Thyroid gland (tissue), 4 donors: ENCODE results near the gene FBXO30. TPM values are rescaled to one million over a fixed set of nuclear protein-coding genes. Genes with fewer than 3 reads are reported as not detected.

ENCODE experiments used
- DNase-seq, 2 donors: peaks; one replicate each; pipeline ENCODE4 v3.0.0-alpha.2; 2019
- H3K27ac ChIP-seq, 3 donors: fragments of 200-600 bp; sonication (generic); 1 replicate in 2 of 3; 2 replicates in 1 of 3; pipeline ENCODE4 v1.5.1; 2016 to 2019; ENCODE audit warnings: mild to moderate bottlenecking in 1 of 3, moderate library complexity in 1 of 3
- H3K27me3 ChIP-seq: fragments of 200-600 bp; sonication (generic); one replicate; pipeline ENCODE4 v1.5.1; 2019
- H3K36me3 ChIP-seq, 2 donors: fragments of 200-600 bp; sonication (generic); one replicate each; pipeline ENCODE4 v1.5.1; 2016 to 2019
- H3K4me1 ChIP-seq, 2 donors: fragments of 200-600 bp; sonication (generic); one replicate each; pipeline ENCODE4 v1.5.1; 2017 to 2019
- H3K4me3 ChIP-seq, 3 donors: fragments of 200-600 bp; sonication (generic); replicated peaks in 1 of 3; 1 replicate in 2 of 3; 2 replicates in 1 of 3; pipeline ENCODE4 v1.5.1; 2016; ENCODE audit warnings: mild to moderate bottlenecking in 1 of 3
- H3K9me3 ChIP-seq: fragments of 200-600 bp; sonication (generic); one replicate; pipeline ENCODE4 v1.5.1; 2017
- CTCF ChIP-seq, 6 experiments: fragments of 200-600 bp in 3 of 6; fragments of 450-650 bp in 3 of 6; sonication (generic) in 3 of 6; IDR thresholded peaks; one replicate each; pipeline ENCODE4 v1.5.1; 2016 to 2019; ENCODE audit warnings: antibody characterized with exemption in 6 of 6, mild to moderate bottlenecking in 2 of 6, inconsistent platforms in 1 of 6, moderate library complexity in 1 of 6
- POLR2A ChIP-seq, 2 donors: fragments of 450-650 bp; IDR thresholded peaks; one replicate each; pipeline ENCODE4 v1.6.1; 2017; ENCODE audit warnings: antibody characterized with exemption in 2 of 2, mild to moderate bottlenecking in 2 of 2, moderate library complexity in 1 of 2
- WGBS, 2 donors: methylation state at CpG; one replicate each; pipeline ENCODE4 v1.1.5; 2017; 5-methylcytosine and 5-hydroxymethylcytosine counted together
- intact Hi-C: fragments of 100-400 bp; cut with DNase I; formaldehyde crosslinking; loops from one replicate; pipeline ENCODE4 v1.15.1; 2023
- total RNA-seq, 4 donors: library from RNA; depleted of rRNA; stranded (reverse); fragments of >200 nt; gene quantifications; one replicate each; pipeline ENCODE4 v1.2.3, GENCODE V29; 2016

FBXO30 gene
- total RNA-seq, 4 donors from 2014 or later: 18.8 to 33.3 (median 20.8) TPM

GRCh38 chr6:145848541-145848940, 33.9 kb upstream of the FBXO30 start:
- intact Hi-C loops: no loop called here
- TF ChIP-seq POLR2A (IDR thresholded peaks at IDR 0.05) (no peak), CTCF (IDR thresholded peaks at IDR 0.05) (no peak)
- Histone ChIP-seq H3K4me1 (no peaks in the 10 kb centered on the region), H3K4me3 (no peak overlapping the region), H3K27ac (no peak overlapping the region), H3K36me3 (no peaks in the 10 kb centered on the region), H3K9me3 (no peaks in the 10 kb centered on the region), H3K27me3 (no peaks in the 10 kb centered on the region)
- WGBS, 2 donors: 77 to 86% methylated on average over 2 of the region's 2 CpGs
- no peak for DNase-seq

- WGBS, 2 donors: 90 to 96% methylated on average over 3 of the region's 3 CpGs
- no peaks in the 10 kb centered on the region for H3K36me3 ChIP-seq
- H3K4me3 ChIP-seq: no peak overlapping the region
- no peaks in the 10 kb centered on the region for H3K4me1 ChIP-seq
- no peak for TF ChIP-seq POLR2A (IDR thresholded peaks at IDR 0.05)
- no peak for TF ChIP-seq CTCF (IDR thresholded peaks at IDR 0.05)
- no peaks in the 10 kb centered on the region for H3K9me3 ChIP-seq
- H3K27me3 ChIP-seq: no peaks in the 10 kb centered on the region
- no peak for DNase-seq
- no peak overlapping the region for H3K27ac ChIP-seq
- intact Hi-C loops: no loop called here
Measured at GRCh38 chr6:145845557-145845956, 31.0 kb upstream of the FBXO30 start.

- DNase-seq: no peak
- no peaks in the 10 kb centered on the region for H3K9me3 ChIP-seq
- no peak for TF ChIP-seq POLR2A (IDR thresholded peaks at IDR 0.05)
- TF ChIP-seq CTCF (IDR thresholded peaks at IDR 0.05): no peak
- intact Hi-C loops: no loop called here
- H3K27me3 ChIP-seq: no peaks in the 10 kb centered on the region
- 77 to 82% methylated on average over 4 of the region's 4 CpGs for WGBS, 2 donors
- H3K4me1 ChIP-seq: no peaks in the 10 kb centered on the region
- H3K36me3 ChIP-seq: no peaks in the 10 kb centered on the region
- no peak overlapping the region for H3K27ac ChIP-seq
- H3K4me3 ChIP-seq: no peak overlapping the region
Measured at GRCh38 chr6:145844933-145845540, 30.4 kb upstream of the FBXO30 start.

GRCh38 chr6:145842693-145843546, 28.3 kb upstream of the FBXO30 start:
- H3K27me3 ChIP-seq: no peaks in the 10 kb centered on the region
- no peaks in the 10 kb centered on the region for H3K9me3 ChIP-seq
- H3K27ac ChIP-seq: no peak overlapping the region
- H3K36me3 ChIP-seq: no peaks in the 10 kb centered on the region
- 90 to 95% methylated on average over 3 of the region's 3 CpGs for WGBS, 2 donors
- TF ChIP-seq POLR2A (IDR thresholded peaks at IDR 0.05) (no peak), CTCF (IDR thresholded peaks at IDR 0.05) (no peak)
- no peak for DNase-seq
- H3K4me1 ChIP-seq: no peaks in the 10 kb centered on the region
- intact Hi-C loops: no loop called here
- H3K4me3 ChIP-seq: no peak overlapping the region

- WGBS, 2 donors: 89 to 94% methylated on average over 2 of the region's 2 CpGs
- H3K4me3 ChIP-seq: no peak overlapping the region
- no peaks in the 10 kb centered on the region for H3K36me3 ChIP-seq
- TF ChIP-seq POLR2A (IDR thresholded peaks at IDR 0.05) (no peak), CTCF (IDR thresholded peaks at IDR 0.05) (no peak)
- no peak for DNase-seq
- no peaks in the 10 kb centered on the region for H3K9me3 ChIP-seq
- H3K27ac ChIP-seq: no peak overlapping the region
- H3K4me1 ChIP-seq: no peaks in the 10 kb centered on the region
- no peaks in the 10 kb centered on the region for H3K27me3 ChIP-seq
- intact Hi-C loops: no loop called here
Measured at GRCh38 chr6:145841668-145842067, 27.1 kb upstream of the FBXO30 start.
